ENCODE data around the gene DNAH9.

DNAH9 gene

GRCh38 chr17:11747441-11747840, 149.2 kb downstream of the DNAH9 start:
- no peak for DNase-seq (ENCODE audit: low read depth in 1 of 2, low spot score in 1 of 2)
- no peak for TF ChIP-seq JUND (IDR thresholded peaks at IDR 0.05; ENCODE audit: low read depth)
- in situ Hi-C loops (cut with HindIII; ENCODE audit: low pct_unique_long_range_greater_than_20kb, low sequenced_read_pairs) = no loop called here

GRCh38 chr17:11757815-11758214, 159.5 kb downstream of the DNAH9 start:
- no peak for DNase-seq (ENCODE audit: low read depth in 1 of 2, low spot score in 1 of 2)
- no peak for TF ChIP-seq JUND (IDR thresholded peaks at IDR 0.05; ENCODE audit: low read depth)
- in situ Hi-C loops (cut with HindIII; ENCODE audit: low pct_unique_long_range_greater_than_20kb, low sequenced_read_pairs) = no loop called here

GRCh38 chr17:11768106-11768505, 169.8 kb downstream of the DNAH9 start:
- in situ Hi-C loops (cut with HindIII; ENCODE audit: low pct_unique_long_range_greater_than_20kb, low sequenced_read_pairs) = no loop called here
- DNase-seq (ENCODE audit: low read depth in 1 of 2, low spot score in 1 of 2) = no peak
- TF ChIP-seq JUND (IDR thresholded peaks at IDR 0.05; ENCODE audit: low read depth) = no peak

- no peak for DNase-seq (ENCODE audit: low read depth in 1 of 2, low spot score in 1 of 2)
- in situ Hi-C loops (cut with HindIII; ENCODE audit: low pct_unique_long_range_greater_than_20kb, low sequenced_read_pairs) = no loop called here
- TF ChIP-seq JUND (IDR thresholded peaks at IDR 0.05; ENCODE audit: low read depth) = no peak
Measured at GRCh38 chr17:11768981-11769380, 170.7 kb downstream of the DNAH9 start.

- TF ChIP-seq JUND (IDR thresholded peaks at IDR 0.05; ENCODE audit: low read depth) = no peak
- in situ Hi-C loops (cut with HindIII; ENCODE audit: low pct_unique_long_range_greater_than_20kb, low sequenced_read_pairs) = no loop called here
- DNase-seq (ENCODE audit: low read depth in 1 of 2, low spot score in 1 of 2) = no peak
Measured at GRCh38 chr17:11772031-11772430, 173.8 kb downstream of the DNAH9 start.

- no peak for TF ChIP-seq JUND (IDR thresholded peaks at IDR 0.05; ENCODE audit: low read depth)
- in situ Hi-C loops (cut with HindIII; ENCODE audit: low pct_unique_long_range_greater_than_20kb, low sequenced_read_pairs) = no loop called here
- no peak for DNase-seq (ENCODE audit: low read depth in 1 of 2, low spot score in 1 of 2)
Measured at GRCh38 chr17:11779892-11780291, 181.6 kb downstream of the DNAH9 start.

- in situ Hi-C loops (cut with HindIII; ENCODE audit: low pct_unique_long_range_greater_than_20kb, low sequenced_read_pairs) = no loop called here
- DNase-seq (ENCODE audit: low read depth in 1 of 2, low spot score in 1 of 2) = no peak
Measured at GRCh38 chr17:11780621-11781020, 182.4 kb downstream of the DNAH9 start.

GRCh38 chr17:11786711-11787438, 188.6 kb downstream of the DNAH9 start:
- in situ Hi-C loops (cut with HindIII; ENCODE audit: low pct_unique_long_range_greater_than_20kb, low sequenced_read_pairs) = no loop called here
- TF ChIP-seq JUND (IDR thresholded peaks at IDR 0.05; ENCODE audit: low read depth) = no peak

More at GRCh38 chr17:11780621-11781020, 182.4 kb downstream of the DNAH9 start:
- TF ChIP-seq JUND (IDR thresholded peaks at IDR 0.05; ENCODE audit: low read depth) = no peak

GRCh38 chr17:11795906-11796305, 197.6 kb downstream of the DNAH9 start:
- no peak for TF ChIP-seq JUND (IDR thresholded peaks at IDR 0.05; ENCODE audit: low read depth)
- in situ Hi-C loops (cut with HindIII; ENCODE audit: low pct_unique_long_range_greater_than_20kb, low sequenced_read_pairs) = no loop called here
- no peak for DNase-seq (ENCODE audit: low read depth in 1 of 2, low spot score in 1 of 2)

More at GRCh38 chr17:11786711-11787438, 188.6 kb downstream of the DNAH9 start:
- DNase-seq (ENCODE audit: low read depth in 1 of 2, low spot score in 1 of 2) = no peak

- DNase-seq (ENCODE audit: low read depth in 1 of 2, low spot score in 1 of 2) = no peak
- in situ Hi-C loops (cut with HindIII; ENCODE audit: low pct_unique_long_range_greater_than_20kb, low sequenced_read_pairs) = no loop called here
- no peak for TF ChIP-seq JUND (IDR thresholded peaks at IDR 0.05; ENCODE audit: low read depth)
Measured at GRCh38 chr17:11797803-11798202, 199.5 kb downstream of the DNAH9 start.

GRCh38 chr17:11803231-11803969, 205.1 kb downstream of the DNAH9 start:
- TF ChIP-seq JUND (IDR thresholded peaks at IDR 0.05; ENCODE audit: low read depth) = no peak
- DNase-seq (ENCODE audit: low read depth in 1 of 2, low spot score in 1 of 2) = no peak
- in situ Hi-C loops (cut with HindIII; ENCODE audit: low pct_unique_long_range_greater_than_20kb, low sequenced_read_pairs) = no loop called here

- TF ChIP-seq JUND (IDR thresholded peaks at IDR 0.05; ENCODE audit: low read depth) = no peak
- in situ Hi-C loops (cut with HindIII; ENCODE audit: low pct_unique_long_range_greater_than_20kb, low sequenced_read_pairs) = no loop called here
- no peak for DNase-seq (ENCODE audit: low read depth in 1 of 2, low spot score in 1 of 2)
Measured at GRCh38 chr17:11805138-11805537, 206.9 kb downstream of the DNAH9 start.

GRCh38 chr17:11805952-11806351, 207.7 kb downstream of the DNAH9 start:
- no peak for DNase-seq (ENCODE audit: low read depth in 1 of 2, low spot score in 1 of 2)
- TF ChIP-seq JUND (IDR thresholded peaks at IDR 0.05; ENCODE audit: low read depth) = no peak
- in situ Hi-C loops (cut with HindIII; ENCODE audit: low pct_unique_long_range_greater_than_20kb, low sequenced_read_pairs) = no loop called here

Data from T47D (cell line).